Activated CD4-positive, alpha-beta T cell treated with anti-CD3 and anti-CD28 coated beads, Interleukin-2, amount 50 U/mL, for 16 hours (primary cell): ENCODE data around the gene CDKN1C.
"Not testable (repeated sequence)": the region's sequence is repeated elsewhere in the genome, so short reads cannot be mapped to it uniquely, and the experiment has no call there.

Experiments
- DNase-seq: peaks from one replicate; pipeline ENCODE4 v3.0.0-alpha.2; 2020

CDKN1C gene

GRCh38 chr11:2922655-2923054 is 37.1 kb upstream of the CDKN1C start:
- DNase-seq = no peak

DNA sequence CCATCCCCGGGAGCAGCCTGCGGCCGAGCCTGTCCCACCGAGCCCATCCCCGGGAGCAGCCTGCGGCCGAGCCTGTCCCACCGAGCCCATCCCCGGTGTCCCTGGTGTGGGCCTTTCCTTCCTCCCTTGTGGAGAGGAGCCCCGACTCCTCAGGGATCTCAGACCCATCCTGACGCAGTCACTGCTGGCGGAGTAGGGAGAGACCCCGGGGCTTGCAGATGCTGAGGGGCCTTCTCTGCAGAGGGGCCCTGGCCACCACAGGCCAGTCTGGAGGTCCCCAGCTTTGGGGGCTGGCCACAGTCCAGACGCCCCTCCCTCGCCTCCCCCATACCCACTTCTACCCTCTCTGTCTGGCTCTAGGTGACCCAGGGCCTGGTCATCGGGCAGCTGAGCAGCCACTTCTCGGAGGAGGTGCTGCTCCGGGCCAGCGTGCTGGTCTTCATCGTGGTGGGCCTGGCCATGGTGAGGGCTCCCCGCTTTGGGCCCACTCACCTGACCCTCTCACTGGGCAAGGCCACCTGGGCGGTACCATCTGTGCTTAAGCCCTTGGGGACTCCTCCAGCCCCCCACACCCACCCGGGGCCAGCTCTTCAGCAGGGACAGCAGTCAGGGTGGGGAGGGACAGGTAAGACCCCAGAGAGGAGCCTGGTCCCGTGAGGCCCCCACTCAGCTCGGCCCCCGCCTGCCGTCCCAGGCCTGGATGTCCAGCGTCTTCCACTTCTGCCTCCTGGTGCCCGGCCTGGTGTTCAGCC is 36.3 kb upstream of the CDKN1C start:
- DNase-seq = no peak

- DNase-seq = no peak
Observed at GRCh38 chr11:2921261-2921660, 35.7 kb upstream of the CDKN1C start.

DNA sequence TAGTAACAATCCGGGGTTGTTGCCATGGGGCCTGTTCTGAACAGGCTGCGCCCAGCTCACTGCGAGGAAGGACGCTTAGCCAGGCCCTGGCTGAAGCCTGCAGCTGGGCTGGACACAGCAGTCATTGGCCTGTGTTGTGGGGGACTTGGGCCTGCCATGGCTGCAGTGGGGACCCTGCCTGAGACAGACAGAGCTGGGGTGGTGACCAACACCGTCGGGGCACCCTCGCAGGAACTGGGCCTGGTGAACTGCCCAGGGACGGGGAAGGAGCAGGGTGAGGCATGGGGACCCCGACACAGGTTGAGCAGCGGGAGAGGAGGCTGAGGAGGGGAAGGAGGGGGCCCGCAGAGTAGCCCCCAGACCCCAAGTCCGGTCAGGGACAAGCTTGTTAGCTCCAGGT is 34.8 kb upstream of the CDKN1C start:
- no peak for DNase-seq

- DNase-seq = no peak
Observed at GRCh38 chr11:2919837-2920236, 34.3 kb upstream of the CDKN1C start.

- no peak for DNase-seq
Observed at GRCh38 chr11:2919188-2919587, 33.6 kb upstream of the CDKN1C start.

DNA sequence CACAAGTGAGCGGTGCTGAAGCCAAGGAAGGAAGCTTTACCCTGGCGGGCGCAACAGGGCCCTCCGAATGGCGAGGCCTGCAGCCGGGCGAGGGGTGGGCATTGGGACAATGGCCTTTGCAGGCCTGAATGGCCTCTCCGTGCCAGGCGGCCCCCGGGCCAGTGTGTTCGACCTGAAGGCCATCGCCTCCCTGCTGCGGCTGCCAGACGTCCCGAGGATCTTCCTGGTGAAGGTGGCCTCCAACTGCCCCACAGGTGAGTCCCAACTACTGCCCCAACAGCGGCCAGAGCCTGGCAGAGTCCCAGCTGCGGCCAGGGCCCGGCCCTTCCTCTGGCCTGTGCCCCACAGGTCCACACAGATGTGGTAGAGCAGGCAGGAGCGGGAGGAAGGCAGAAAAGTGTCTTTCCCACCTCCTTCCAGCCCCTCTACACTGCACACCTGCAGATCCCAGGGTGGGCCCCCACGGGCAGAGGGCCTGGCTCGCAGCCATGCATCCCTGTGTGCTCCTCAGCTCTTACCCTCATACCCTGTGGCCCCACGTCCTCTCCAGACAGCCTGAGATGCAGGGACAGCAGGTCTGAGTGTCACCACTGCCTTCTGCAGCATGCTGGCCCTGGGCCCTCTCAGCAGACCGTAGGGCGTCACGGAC is 32.4 kb upstream of the CDKN1C start:
- DNase-seq = no peak

GRCh38 chr11:2916892-2917645 is 31.5 kb upstream of the CDKN1C start:
- DNase-seq = no peak

DNA sequence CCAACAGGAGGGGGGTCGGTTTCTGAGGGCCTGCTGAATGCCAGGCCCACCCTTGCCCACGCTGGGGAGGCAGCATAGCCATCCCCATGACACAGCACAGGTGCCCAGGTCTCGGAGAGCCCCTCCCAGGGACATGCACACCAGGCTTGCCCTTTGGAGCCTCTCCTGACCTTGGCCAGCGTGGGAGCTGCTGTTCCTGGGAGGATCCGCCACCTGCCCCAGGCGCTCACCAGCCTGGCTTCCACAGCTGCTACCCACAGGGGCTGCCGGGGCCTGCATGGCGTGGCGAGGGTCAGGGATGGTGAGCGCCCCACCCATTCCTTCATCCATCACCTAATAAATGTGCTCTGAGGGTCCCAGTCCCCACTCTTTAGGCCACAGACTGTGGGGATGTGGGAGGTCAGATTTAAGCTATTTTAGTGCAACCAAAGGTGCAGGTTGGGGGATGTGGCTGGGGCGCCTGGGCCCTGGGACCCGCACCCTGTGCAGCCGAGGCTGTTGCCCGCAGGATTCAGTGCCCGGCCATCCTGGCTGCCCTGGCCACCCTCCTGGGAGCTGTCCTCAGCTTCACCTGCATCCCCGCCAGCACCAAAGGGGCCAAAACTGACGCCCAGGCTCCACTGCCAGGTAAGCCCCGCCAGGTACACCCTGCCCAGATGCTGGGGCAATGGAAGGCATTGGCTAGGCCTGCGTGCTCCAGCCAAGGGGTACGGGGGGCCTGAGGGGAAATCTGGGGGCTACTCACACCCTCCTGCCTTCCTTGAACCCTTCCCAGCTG is 30.7 kb upstream of the CDKN1C start:
- DNase-seq = no peak

- no peak for DNase-seq
Observed at GRCh38 chr11:2915473-2915872, 29.9 kb upstream of the CDKN1C start.

GRCh38 chr11:2914455-2915195 is 29.1 kb upstream of the CDKN1C start:
- DNase-seq = no peak

GRCh38 chr11:2913776-2914175 is 28.2 kb upstream of the CDKN1C start:
- no peak for DNase-seq

- no peak for DNase-seq
Observed at GRCh38 chr11:2913019-2913431, 27.4 kb upstream of the CDKN1C start.

GRCh38 chr11:2912498-2912897 is 26.9 kb upstream of the CDKN1C start:
- no peak for DNase-seq

DNA sequence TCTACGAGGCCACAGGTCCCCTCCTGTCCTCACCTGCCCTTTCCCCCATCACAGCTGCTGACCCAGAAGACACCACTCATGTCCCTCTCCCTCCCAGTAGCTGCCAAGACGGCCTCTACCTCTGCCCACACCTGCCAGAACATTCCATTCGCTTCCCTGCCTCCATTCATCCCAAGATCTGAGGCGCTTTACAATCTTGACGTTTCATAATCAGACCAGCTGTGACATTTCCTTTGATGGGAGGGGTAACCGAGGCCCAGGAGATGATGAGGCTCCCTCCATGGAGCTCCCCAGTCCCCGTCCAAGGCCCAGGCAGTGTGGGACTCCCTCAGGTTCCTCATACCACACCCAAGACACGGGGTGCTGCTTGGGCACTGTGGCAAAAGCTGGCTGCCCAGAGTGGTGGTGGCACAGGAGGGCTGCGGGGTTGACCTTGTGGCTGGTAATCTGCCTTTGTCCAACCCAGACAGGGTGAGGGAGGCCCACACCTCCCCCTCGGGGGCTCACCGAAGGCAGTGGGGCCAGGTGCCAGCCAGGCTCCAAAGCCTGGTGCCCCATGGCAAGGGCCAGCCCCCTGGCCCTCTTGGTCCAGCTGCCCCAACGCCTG is 26.3 kb upstream of the CDKN1C start:
- no peak for DNase-seq

- DNase-seq = no peak
Observed at GRCh38 chr11:2911088-2911784, 25.7 kb upstream of the CDKN1C start.

- DNase-seq = no peak
Observed at GRCh38 chr11:2910401-2910955, 24.9 kb upstream of the CDKN1C start.

GRCh38 chr11:2909133-2909902 is 23.7 kb upstream of the CDKN1C start:
- no peak for DNase-seq

- no peak for DNase-seq
Observed at GRCh38 chr11:2908130-2908529, 22.6 kb upstream of the CDKN1C start.

DNA sequence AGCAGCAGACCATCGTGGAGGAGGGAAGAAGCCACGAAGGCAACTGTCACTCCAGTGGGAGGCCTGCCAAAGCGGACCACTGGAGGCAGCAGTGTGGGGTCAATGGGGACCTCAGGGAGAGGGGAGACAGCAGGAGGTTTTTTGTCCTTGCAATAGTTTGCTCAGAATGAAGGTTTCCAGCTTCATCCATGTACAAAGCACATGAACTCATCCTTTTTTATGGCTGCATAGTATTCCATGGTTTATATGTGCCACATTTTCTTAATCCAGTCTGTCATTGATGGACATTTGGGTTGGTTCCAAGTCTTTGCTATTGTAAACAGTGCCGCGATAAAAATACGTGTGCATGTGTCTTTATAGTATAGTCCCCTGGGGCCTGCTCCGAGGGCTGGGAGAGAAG is 19.7 kb upstream of the CDKN1C start:
- not testable (repeated sequence) for DNase-seq
